Keratinocyte (primary cell): Measurements from ENCODE around the gene ARX. TPM values are rescaled to one million over a fixed set of nuclear protein-coding genes. Genes with fewer than 3 reads are reported as not detected.

Experiments used
- DNase-seq: peaks from one replicate; pipeline ENCODE4 v3.0.0-alpha.2; 2011; ENCODE audit warnings: low read depth, missing footprints, low spot score
- FAIRE-seq: peaks from 2 replicates; lab custom pipeline; 2011; peaks lifted over from hg19 to GRCh38; lab: Jason Lieb, UNC
- H2AFZ ChIP-seq: 2 replicates; pipeline ENCODE4 v1.6.0; 2012; ENCODE audit warnings: low read length, control low read depth, inconsistent platforms; ENCODE audit not compliant: control insufficient read depth
- H3K27ac ChIP-seq: 2 replicates; pipeline ENCODE4 v1.5.1; 2011; ENCODE audit warnings: low read length; ENCODE audit not compliant: control insufficient read depth, insufficient read depth
- H3K27me3 ChIP-seq: 3 replicates; pipeline ENCODE4 v1.6.0; 2011; ENCODE audit warnings: low read length; ENCODE audit not compliant: control insufficient read depth, insufficient read depth; ENCODE audit errors: extremely low read depth
- H3K36me3 ChIP-seq, 2 experiments: 2 replicates in 1 of 2; 3 replicates in 1 of 2; pipeline ENCODE4 v1.5.1; 2011; ENCODE audit warnings: low read length in 2 of 2, mild to moderate bottlenecking in 1 of 2; ENCODE audit not compliant: control insufficient read depth in 2 of 2, insufficient read depth in 2 of 2; ENCODE audit errors: extremely low read depth in 1 of 2
- H3K4me1 ChIP-seq: 3 replicates; pipeline ENCODE4 v1.5.1; 2011; ENCODE audit warnings: low read length; ENCODE audit not compliant: control insufficient read depth, insufficient read depth; ENCODE audit errors: extremely low read depth
- H3K4me2 ChIP-seq: 3 replicates; pipeline ENCODE4 v1.6.0; 2011; ENCODE audit warnings: low read depth, low read length; ENCODE audit not compliant: control insufficient read depth, insufficient read depth; ENCODE audit errors: extremely low read depth
- H3K4me3 ChIP-seq, 3 experiments: fragments of 200-600 bp in 1 of 3; sonication (generic) in 1 of 3; 2 replicates in 2 of 3; 3 replicates in 1 of 3; pipeline ENCODE4 v1.5.1; 2011 to 2016; ENCODE audit warnings: low read length in 3 of 3, mild to moderate bottlenecking in 3 of 3, control low read depth in 2 of 3, inconsistent platforms in 1 of 3, low read depth in 1 of 3, mixed read lengths in 1 of 3, mixed run types in 1 of 3, moderate library complexity in 1 of 3; ENCODE audit not compliant: control insufficient read depth in 2 of 3, insufficient read depth in 2 of 3; ENCODE audit errors: extremely low read depth in 1 of 3
- H3K79me2 ChIP-seq: 2 replicates; pipeline ENCODE4 v1.6.0; 2012; ENCODE audit warnings: low read length; ENCODE audit not compliant: control insufficient read depth, insufficient read depth
- H3K9ac ChIP-seq: 3 replicates; pipeline ENCODE4 v1.6.0; 2011; ENCODE audit warnings: low read length; ENCODE audit not compliant: control insufficient read depth, insufficient read depth; ENCODE audit errors: extremely low read depth
- H3K9me1 ChIP-seq: 3 replicates; pipeline ENCODE4 v1.6.0; 2011; ENCODE audit warnings: low read length; ENCODE audit not compliant: control insufficient read depth, insufficient read depth; ENCODE audit errors: extremely low read depth
- H3K9me3 ChIP-seq: 2 replicates; pipeline ENCODE4 v1.5.1; 2012; ENCODE audit warnings: low read depth, low read length; ENCODE audit not compliant: control insufficient read depth
- H4K20me1 ChIP-seq: 3 replicates; pipeline ENCODE4 v1.6.0; 2011; ENCODE audit warnings: low read length; ENCODE audit not compliant: control insufficient read depth, insufficient read depth; ENCODE audit errors: extremely low read depth
- EZH2 ChIP-seq: IDR thresholded peaks from one replicate; pipeline ENCODE4 v1.6.1; 2012; ENCODE audit warnings: inconsistent platforms, mild to moderate bottlenecking, low read length, moderate library complexity
- dilution Hi-C: fragments of 300-500 bp; cut with MboI; formaldehyde crosslinking; loops from one replicate; pipeline ENCODE4 v1.7.0; 2020; ENCODE audit warnings: low sequenced_read_pairs; ENCODE audit not compliant: extremely low pct_ligation_motif_present
- polyA plus RNA-seq, 5 experiments: library from polyadenylated mRNA; depleted of rRNA in 3 of 5; stranded (reverse) in 3 of 5; stranded (forward) in 1 of 5; unstranded in 1 of 5; fragments of >200 nt; gene quantifications; 1 replicate in 1 of 5; 2 replicates in 3 of 5; 3 replicates in 1 of 5; pipeline versions ENCODE4 v1.2.1 to v1.2.3, GENCODE V29; 2011 to 2012; ENCODE audit warnings: missing spikeins in 2 of 5, low read depth in 1 of 5, low replicate concordance in 1 of 5
- TF ChIP-seq, protein P1 (sequence below), 3 experiments: IDR thresholded peaks in 1 of 3; conservative IDR thresholded peaks in 1 of 3; optimal IDR thresholded peaks in 1 of 3; 2 replicates in 2 of 3; 3 replicates in 1 of 3; pipeline versions ENCODE3 to v1.5.1; 2011; ENCODE audit warnings: low read length in 3 of 3, mild to moderate bottlenecking in 3 of 3, moderate library complexity in 2 of 3, control low read depth in 1 of 3, inconsistent platforms in 1 of 3; ENCODE audit not compliant: insufficient read depth in 2 of 3; ENCODE audit errors: extremely low read depth in 1 of 3

The ARX gene
- polyA plus RNA-seq, 1 donor (not counting 4 experiments of a cell fraction or from before 2014, with no cell fraction given): not detected

DNA sequence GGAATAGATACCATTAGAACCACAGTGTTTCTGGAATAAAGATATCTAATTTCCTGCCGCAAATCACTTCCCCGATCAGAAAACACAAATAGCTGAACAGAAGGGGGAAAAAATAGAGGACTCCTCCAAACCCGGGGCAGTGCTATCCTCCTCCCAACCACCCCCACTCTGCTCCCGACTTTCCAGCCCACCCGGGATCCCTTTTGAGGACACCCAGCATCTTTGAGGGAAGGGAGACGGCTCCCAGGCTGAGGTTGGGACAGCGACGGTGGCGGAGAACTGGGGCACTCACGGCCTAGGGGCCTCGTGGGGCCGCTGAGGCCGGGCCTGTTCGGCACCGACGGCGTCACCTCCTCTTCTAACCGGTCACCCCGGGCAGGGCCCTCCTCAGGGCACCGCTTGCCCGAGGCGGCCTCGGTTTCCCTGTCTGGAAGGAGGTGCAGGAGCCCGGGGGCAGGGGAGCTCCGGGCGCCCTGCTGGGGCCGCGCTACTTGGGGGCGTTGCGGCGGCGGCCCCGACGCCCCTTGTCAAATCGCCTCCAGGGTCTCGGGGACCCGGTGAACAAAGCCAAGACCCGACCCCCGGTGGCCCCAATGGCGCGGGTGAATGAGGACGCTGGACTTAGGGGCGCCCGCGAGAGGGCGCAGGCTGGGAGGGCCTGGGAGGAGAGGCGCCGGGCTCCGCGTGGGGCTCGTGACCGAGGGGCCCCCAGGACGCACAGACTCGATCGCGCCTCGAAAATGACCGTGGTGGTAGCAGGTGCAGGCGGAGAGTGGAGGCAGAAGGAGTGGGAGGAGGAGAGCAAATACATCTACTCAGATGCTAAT, 6.9 kb upstream of the ARX start:
- FAIRE-seq (no peak), DNase-seq (no peak)
- no peaks in the 10 kb centered on the region for H4K20me1 ChIP-seq
- no peak overlapping the region for H3K4me3 ChIP-seq
- H2AFZ ChIP-seq: no peak overlapping the region
- no peak overlapping the region for H3K27ac ChIP-seq
- H3K27me3 ChIP-seq: peaks cover 51% of the 10 kb centered on the region
- H3K4me1 ChIP-seq: peaks cover 9% of the 10 kb centered on the region
- no peaks in the 10 kb centered on the region for H3K9me3 ChIP-seq
- H3K36me3 ChIP-seq: no peaks in the 10 kb centered on the region
- peak; percentile 46 for TF ChIP-seq EZH2
- TF ChIP-seq, protein P1, sequence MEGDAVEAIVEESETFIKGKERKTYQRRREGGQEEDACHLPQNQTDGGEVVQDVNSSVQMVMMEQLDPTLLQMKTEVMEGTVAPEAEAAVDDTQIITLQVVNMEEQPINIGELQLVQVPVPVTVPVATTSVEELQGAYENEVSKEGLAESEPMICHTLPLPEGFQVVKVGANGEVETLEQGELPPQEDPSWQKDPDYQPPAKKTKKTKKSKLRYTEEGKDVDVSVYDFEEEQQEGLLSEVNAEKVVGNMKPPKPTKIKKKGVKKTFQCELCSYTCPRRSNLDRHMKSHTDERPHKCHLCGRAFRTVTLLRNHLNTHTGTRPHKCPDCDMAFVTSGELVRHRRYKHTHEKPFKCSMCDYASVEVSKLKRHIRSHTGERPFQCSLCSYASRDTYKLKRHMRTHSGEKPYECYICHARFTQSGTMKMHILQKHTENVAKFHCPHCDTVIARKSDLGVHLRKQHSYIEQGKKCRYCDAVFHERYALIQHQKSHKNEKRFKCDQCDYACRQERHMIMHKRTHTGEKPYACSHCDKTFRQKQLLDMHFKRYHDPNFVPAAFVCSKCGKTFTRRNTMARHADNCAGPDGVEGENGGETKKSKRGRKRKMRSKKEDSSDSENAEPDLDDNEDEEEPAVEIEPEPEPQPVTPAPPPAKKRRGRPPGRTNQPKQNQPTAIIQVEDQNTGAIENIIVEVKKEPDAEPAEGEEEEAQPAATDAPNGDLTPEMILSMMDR (optimal IDR thresholded peaks at IDR 0.05 in 1 of 3, IDR thresholded peaks at IDR 0.05 in 1 of 3, conservative IDR thresholded peaks at IDR 0.05 in 1 of 3; ENCODE audit: extremely low read depth in 1 of 3, insufficient read depth in 2 of 3, low read length in 3 of 3): no peak
- dilution Hi-C loops: no loop called here
- no peak overlapping the region for H3K9ac ChIP-seq
- H3K4me2 ChIP-seq: no peak overlapping the region
- no peaks in the 10 kb centered on the region for H3K9me1 ChIP-seq
- H3K79me2 ChIP-seq: no peaks in the 10 kb centered on the region

DNA sequence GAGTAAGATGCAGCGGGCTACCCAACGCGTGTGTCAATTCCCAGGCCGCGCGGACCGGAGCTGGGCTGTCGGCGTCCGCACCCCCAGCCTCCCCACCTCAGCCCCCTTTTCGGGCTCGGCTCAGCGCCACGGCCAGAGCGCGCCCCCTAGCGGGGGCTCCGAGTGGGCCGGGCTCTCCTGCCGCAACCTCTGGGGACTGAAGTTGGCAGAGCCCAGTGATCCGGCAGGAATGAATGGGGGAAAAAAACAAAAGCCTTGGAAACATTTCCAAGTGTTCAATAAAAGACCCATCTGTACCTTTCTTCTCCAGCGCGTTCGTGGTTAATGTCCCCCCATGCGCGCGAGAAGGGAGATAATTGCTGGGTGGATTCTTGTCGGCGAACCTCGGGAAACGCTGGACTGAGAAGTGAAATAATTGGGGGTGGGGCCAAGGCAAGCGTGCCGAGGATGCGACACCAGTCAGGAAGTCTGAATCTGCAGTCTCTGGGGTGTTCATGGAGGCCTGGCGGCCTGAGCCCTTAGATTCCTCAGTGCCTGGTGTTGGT, 5.2 kb upstream of the ARX start:
- peak overlapping the region; percentile 8 for H3K4me2 ChIP-seq
- dilution Hi-C loops: no loop called here
- H3K79me2 ChIP-seq: no peaks in the 10 kb centered on the region
- H3K4me1 ChIP-seq: peaks cover 7% of the 10 kb centered on the region
- FAIRE-seq (no peak), DNase-seq (no peak)
- no peaks in the 10 kb centered on the region for H3K9me1 ChIP-seq
- TF ChIP-seq, protein P1 (optimal IDR thresholded peaks at IDR 0.05 in 1 of 3, IDR thresholded peaks at IDR 0.05 in 1 of 3, conservative IDR thresholded peaks at IDR 0.05 in 1 of 3; ENCODE audit: extremely low read depth in 1 of 3, insufficient read depth in 2 of 3, low read length in 3 of 3): peak in 2 of 3 experiments; percentile 41 to 66
- no peak for TF ChIP-seq EZH2
- no peak overlapping the region for H3K9ac ChIP-seq
- no peaks in the 10 kb centered on the region for H3K9me3 ChIP-seq
- no peak overlapping the region for H2AFZ ChIP-seq
- peaks cover 69% of the 10 kb centered on the region for H3K27me3 ChIP-seq
- H3K4me3 ChIP-seq: no peak overlapping the region
- no peaks in the 10 kb centered on the region for H4K20me1 ChIP-seq
- no peak overlapping the region for H3K27ac ChIP-seq
- no peaks in the 10 kb centered on the region for H3K36me3 ChIP-seq
